GM23338 (cell line): ENCODE results near the gene ITPR2. TPM values are rescaled to one million over a fixed set of nuclear protein-coding genes. Genes with fewer than 3 reads are reported as not detected.

Experiments used
- CTCF ChIP-seq, 2 experiments: fragments of 200-600 bp in 1 of 2; sonication (generic) in 1 of 2; conservative IDR thresholded peaks; 2 replicates each; pipeline versions ENCODE4 v1.5.1 to v1.6.1; 2016 to 2017; ENCODE audit warnings: antibody characterized with exemption in 2 of 2, low read depth in 2 of 2, mild to moderate bottlenecking in 2 of 2, moderate library complexity in 1 of 2
- ETS1 ChIP-seq: IDR thresholded peaks from 2 replicates; pipeline ENCODE4 v1.6.1; 2016; ENCODE audit warnings: antibody characterized with exemption
- NANOG ChIP-seq: IDR thresholded peaks from 2 replicates; pipeline ENCODE4 v1.6.1; 2016; ENCODE audit warnings: antibody characterized with exemption, borderline replicate concordance
- REST ChIP-seq: IDR thresholded peaks from one replicate; pipeline ENCODE4 v1.6.1; 2018; ENCODE audit warnings: antibody characterized with exemption; ENCODE audit not compliant: unreplicated experiment
- ZNF462 ChIP-seq: fragments of 250-450 bp; sonication (Bioruptor Pico); IDR thresholded peaks from 2 replicates; pipeline ENCODE4 v1.5.0; 2020; ENCODE audit warnings: mild to moderate bottlenecking, moderate library complexity
- polyA plus RNA-seq: library from polyadenylated mRNA; unstranded; fragments of >200 nt; fragmentation: Nextera tagmentation; extraction: Ambion mirVana; gene quantifications from 2 replicates; pipeline ENCODE4 v1.2.1, GENCODE V29; 2016
- total RNA-seq: library from RNA; depleted of rRNA; stranded (reverse); fragments of >200 nt; shearing (Covaris generic); gene quantifications from 2 replicates; pipeline ENCODE4 v1.2.3, GENCODE V29; 2014

ITPR2 gene
- total and polyA plus RNA-seq, 2 experiments from 2014 or later: 44.5 to 65.2 TPM

- TF ChIP-seq ZNF462 (CRISPR knock-in tag) (no peak), ETS1 (no peak), NANOG (no peak), CTCF (conservative IDR thresholded peaks at IDR 0.05; ENCODE audit: low read depth in 2 of 2) (no peak), REST (no peak)
Measured at GRCh38 chr12:26327975-26328644, 504.9 kb downstream of the ITPR2 start (continued).
